Right forelimb (tissue), 1 donor: ENCODE data around the gene UBE2U.

Source experiments
- DNase-seq: peaks from one replicate; pipeline ENCODE4 v3.0.0-alpha.2; 2018

The UBE2U gene, protein sequence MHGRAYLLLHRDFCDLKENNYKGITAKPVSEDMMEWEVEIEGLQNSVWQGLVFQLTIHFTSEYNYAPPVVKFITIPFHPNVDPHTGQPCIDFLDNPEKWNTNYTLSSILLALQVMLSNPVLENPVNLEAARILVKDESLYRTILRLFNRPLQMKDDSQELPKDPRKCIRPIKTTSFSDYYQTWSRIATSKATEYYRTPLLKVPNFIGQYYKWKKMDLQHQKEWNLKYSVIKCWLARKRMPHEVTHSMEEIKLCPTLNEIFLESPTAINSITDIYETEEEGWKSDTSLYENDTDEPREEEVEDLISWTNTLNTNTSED

DNA sequence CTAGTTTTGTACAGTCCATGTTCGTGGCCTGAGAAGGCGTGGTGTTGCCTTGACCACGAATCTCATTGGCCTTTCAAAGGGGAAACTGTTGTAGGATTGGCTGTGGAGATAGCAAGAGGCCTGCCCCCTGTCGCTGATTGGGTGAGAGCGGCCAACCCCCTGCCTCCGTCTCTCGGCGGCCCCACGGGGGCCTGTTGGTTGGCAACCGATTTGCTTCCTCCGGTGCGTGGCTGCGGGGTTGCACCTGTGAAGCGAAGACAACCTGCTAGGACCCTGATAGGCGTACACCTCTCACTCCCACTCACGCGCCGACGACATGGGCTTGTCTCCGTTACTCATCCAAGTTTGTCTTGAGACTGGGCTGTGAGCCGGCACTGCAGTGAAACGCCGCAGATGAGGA is at the start of gene UBE2U:
Gene UBE2U, plus strand, starts transcription at position 204 of the 400 bp plus-strand sequence. CDS start 428 bp downstream, outside the sequence.
- no peak for DNase-seq

DNA sequence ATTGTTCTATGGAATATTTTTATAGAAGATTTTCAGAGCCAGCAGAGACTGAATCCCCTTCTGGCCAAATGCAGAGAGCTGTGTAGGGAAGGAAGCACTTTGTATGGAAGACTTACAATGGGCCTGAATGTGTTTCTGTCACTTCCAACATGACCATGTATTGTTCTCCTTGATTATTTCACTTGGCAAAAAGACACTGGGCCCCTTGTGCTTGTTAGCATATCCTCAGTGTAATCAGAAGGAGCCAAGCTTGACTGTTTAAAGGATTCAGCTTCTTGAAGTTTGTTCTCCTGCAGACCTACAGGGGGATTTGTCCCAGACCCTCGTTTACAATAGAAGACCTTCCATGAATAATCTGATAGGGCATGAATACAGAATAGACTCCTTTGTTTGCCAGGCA is 48.1 kb upstream of the UBE2U start:
- no peak for DNase-seq

DNA sequence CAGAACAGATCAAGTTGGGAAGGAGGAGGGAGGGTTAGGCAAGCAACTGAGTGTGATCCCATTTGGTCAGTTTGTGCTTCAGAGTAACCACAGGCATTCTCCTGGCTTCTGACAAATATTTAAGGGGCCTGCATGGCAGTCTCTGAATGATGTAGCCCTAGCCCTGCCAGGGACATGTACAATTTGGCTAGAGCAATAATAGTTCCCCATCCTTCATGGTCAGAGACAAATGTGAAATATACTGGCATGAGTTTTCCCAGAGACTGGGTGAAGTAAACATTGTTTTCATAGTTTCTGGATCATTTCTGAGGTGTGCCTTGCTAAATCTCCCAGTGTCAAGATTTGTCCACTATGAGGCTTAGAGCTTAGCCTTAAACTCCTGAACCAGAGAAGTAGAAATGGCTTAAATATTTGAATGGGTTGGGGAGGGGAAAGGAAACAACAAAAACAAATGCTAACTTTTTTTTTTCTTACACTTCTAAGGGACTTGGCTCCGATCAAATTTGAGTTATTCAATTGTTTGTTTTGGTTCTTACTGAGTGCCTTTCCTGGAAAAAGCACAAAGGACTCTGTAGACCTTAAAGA is 42.0 kb upstream of the UBE2U start:
- DNase-seq: no peak

DNA sequence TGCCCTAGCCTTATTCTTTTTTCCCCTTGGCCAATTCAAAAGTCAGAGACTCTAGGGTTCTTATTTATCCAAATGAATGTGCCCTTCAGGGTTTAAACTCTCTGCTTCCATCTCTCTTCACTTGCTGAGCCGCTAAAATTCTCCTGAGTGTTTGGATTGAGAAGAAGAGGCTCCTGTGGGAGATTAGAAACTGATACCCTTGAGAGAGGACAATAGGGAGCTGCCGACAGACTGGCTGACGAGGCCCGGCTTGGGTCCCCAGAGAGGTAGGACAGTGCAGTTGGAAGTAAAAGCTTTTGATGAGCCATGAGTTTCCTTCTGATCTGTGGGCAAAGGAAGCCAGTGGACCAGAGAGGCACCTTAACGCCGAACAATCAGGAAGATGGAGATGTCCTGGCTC is 41.3 kb upstream of the UBE2U start:
- DNase-seq: no peak

- DNase-seq: no peak
Measured at GRCh38 chr1:64162804-64163203, 40.6 kb upstream of the UBE2U start.

DNA sequence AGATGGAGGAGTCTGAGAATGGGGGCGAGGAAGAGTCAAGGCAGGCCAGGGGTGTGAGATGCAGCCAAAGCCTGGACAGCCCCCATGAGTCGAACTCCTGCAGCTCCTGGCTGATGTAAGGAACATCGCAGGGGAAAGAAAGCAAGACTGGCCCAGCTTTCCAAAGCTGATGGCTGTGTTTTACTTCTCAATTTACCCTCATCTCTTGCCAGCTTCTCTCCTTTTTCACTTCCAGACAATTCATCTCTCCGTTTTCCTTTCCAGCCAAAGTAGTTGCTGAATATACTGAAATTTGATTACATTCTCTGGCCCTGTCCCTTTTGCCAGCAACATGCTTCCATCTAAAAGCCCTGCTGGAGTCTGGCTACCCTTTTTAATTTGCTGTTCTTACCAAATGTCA is 40.0 kb upstream of the UBE2U start:
- DNase-seq: no peak

DNA sequence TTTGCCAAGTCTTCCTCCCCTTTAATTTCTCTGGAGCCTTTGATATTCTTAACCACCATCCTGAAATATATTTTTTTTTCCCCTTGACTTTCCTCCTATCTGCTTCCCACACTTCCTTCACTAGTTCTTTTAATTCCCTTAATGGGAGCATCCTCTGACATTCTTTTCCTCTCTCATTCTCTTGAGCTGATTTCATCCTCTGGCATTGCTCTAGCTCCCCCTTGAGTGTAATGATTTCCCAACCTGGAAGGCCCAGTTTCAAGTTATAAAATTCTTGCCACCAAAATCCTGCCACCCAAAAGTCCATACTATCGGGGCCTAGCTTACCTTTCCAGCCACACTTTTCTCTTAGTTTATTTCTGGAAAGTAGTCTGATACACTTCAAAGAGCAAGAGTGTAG is 39.5 kb upstream of the UBE2U start:
- DNase-seq: no peak

DNA sequence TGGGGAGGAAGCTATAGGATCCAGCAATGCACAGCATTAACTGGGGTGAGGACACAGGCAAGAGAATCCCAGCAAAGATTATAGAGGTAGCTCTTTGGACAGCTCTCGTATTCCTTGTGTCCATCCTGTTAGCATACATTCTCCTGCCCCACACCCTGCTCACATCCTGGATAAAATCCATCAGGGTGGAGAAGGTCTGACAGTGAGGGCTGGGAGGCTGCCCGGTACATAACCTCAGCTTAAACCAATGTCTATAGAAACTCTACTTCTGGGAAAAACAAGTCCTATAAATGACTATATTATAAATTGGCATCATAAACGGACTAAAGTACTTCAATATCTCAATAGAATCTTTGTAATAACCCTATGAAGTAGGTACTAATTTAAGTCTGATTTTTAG is 36.8 kb upstream of the UBE2U start:
- no peak for DNase-seq

GRCh38 chr1:64167176-64167575 is 36.2 kb upstream of the UBE2U start:
- DNase-seq: no peak

GRCh38 chr1:64171246-64171645 is 32.2 kb upstream of the UBE2U start:
- DNase-seq: no peak

GRCh38 chr1:64171797-64172281 is 31.6 kb upstream of the UBE2U start:
- no peak for DNase-seq

DNA sequence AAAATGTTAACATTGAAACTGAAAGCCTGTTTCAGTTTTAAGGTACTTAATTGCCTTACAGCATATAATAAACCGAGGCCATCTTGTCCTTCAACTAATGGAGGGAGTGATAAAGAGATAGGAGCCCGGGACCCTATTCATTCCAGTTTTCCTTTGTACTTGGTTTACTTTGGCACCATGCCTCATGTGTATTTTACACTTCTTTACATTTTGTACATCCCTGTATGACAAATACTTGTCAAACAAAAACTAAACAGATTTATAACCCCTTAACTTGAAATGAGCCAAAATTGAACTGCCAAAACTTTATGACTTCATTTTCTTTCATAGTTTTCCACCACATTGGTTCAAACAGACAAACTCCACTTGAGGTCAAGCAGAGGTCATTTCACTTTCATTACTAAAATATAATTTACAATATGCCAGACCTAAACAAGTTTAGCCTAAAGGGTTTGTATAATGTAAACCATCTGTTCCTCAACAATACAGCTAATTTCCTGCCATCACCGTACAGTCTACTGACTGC is 30.9 kb upstream of the UBE2U start:
- no peak for DNase-seq

- no peak for DNase-seq
Measured at GRCh38 chr1:64173336-64173940, 30.0 kb upstream of the UBE2U start.

DNA sequence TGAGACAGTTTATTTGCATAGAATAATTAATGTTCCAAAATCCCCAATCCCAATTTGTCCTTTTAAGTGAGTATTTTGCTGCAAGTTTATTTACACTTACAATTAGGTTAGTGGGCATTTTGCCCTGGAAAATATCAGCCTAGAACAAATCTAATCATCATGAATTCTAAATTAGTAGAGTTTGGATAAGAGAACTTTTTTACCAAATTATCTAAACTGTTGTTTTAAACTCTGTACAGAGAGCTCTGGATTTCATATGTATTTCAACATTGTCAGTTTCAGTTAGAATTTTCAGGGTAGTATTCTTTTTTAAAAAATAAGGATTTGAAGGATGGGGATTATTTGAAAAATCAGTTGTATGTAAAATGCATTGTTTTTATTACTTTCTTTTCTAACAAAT is 27.8 kb upstream of the UBE2U start:
- DNase-seq: no peak

- DNase-seq: no peak
Measured at GRCh38 chr1:64176659-64177058, 26.8 kb upstream of the UBE2U start.

DNA sequence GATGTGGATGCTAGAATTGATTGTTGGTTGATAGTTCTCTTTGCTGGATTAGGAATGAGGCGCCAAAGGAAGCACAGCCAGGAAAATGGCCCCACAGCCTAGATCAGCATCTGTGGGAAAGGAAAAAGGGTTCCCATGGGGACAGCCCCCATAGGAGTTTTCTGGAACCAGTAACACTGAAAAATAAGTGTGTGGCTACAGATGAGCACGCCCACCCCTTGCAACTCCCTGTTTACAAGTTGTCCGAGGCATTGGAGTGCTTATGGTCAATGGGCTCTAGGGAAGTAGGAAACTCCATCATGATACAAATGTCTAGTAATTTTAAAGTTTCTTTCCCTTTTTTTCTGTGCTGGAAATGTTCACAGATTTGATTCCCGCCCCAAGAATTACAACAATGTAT is 23.8 kb upstream of the UBE2U start:
- DNase-seq: no peak

DNA sequence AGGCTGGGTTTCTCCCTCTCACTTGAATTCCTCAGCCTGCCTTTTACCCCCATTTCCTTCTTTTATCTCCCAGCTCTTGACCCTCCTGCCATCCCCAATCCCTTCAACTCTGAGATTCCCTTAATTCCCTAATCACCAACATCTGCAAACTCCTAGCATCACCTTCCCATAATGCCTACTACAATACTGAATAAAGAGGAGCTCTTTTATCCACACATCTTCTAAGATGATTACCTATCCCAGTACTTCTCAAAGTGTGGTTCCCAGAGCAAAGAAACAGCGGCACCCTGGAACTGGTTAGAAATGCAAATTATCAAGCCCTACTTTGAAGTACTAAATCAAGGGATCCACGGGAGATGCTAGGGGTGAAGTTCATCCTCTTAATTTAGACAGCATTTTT is 21.2 kb upstream of the UBE2U start:
- DNase-seq: no peak

GRCh38 chr1:64183395-64184002 is 19.9 kb upstream of the UBE2U start:
- DNase-seq: peak; percentile 38

DNA sequence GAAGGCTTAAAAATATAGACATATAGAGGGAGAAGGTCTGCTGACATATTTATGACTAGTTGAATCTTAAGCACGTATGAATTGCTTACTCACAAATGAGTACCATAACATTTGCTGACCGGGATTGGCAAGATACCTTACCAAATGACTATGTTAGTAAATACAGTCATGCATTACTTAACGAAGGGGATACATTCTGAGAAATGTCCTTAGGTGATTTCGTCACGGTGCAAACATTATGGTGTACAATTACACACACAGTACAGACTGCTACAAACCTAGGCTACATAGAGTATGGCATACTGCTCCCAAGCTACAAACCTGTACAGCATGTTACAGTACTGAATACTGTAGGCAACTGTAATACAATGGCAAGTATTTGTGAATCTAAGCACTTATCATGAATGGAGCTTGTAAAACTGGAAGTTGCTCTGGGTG is 19.4 kb upstream of the UBE2U start:
- peak; percentile 15 for DNase-seq

DNA sequence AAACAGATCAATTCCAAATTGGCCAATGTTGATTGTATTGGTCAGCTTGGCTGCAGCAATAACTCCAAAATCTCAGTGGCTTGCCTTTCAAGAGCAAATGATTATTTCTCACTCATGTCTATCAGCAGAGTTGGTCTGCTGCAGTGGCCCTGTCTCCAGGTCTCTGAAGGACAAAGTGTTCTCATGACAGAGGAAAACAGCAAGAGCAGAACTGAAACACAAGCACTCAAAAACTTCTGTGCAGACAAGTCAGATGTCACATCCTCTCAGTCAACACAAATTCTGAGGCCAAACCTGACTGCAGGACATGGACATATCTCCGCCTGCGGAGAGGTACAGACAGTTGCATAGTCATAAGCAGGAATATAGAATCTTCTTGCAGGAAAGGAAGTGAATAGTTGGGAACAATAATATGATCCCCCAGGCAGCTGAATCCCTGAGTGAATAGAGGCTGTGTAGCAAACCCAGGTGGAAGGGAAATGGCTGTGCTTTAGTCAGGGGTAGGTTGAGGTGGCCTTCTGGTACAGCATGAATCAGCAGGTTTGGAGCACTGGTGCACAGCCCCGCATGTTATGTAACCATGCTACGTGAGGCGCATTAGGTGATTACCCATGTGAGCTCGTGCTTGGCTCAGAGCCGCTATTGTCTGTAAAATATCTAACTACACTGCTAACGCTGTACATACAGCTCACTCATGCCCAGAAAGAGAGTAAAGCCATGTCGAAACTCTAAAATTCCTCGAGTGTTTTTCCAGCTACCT is 17.1 kb upstream of the UBE2U start:
- peak; percentile 41 for DNase-seq

DNA sequence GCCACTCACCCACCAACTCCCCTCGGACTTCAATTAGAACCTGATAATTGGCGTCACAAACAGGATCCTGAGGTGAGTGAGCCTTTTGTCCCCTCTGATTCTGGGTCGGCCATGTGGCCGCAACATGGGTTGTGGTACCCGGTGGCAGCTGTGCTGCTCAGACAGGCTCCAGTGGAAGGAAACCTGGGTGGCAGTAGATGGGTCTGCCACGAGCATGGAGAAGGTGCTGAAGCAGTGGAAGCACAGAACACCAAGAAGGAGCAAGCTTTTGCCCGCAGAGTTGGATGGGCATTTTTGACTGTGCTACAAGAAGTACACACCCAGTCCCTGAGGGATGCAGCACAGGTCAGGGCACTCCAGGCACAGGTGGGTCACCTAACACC is 16.5 kb upstream of the UBE2U start:
- DNase-seq: peak; percentile 31

- DNase-seq: no peak
Measured at GRCh38 chr1:64187646-64188045, 15.8 kb upstream of the UBE2U start.

DNA sequence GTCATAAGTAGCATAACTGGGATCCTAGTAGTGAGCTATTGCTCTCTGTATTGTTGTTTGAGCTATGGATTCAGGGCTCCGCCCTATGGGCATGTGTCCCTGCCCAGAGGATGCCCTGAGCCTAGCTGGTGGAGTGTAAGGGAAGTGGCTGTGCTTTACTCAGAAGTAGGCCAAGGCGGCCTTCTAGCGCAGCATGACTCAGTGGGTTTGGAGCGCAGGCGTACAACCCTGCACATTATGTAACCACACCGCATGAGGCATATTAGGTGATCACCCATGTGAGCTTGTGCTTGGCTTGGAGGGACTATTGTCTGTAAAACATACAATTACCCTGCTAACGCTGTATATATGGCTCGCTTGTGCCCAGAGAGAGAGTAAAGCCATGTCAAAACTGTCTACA is 11.1 kb upstream of the UBE2U start:
- no peak for DNase-seq
